Adrenal gland (tissue), 12 donors: ENCODE measurements around the gene GALNT18. TPM values are rescaled to one million over a fixed set of nuclear protein-coding genes. Genes with fewer than 3 reads are reported as not detected.
"Not testable (repeated sequence)": the region's sequence is repeated elsewhere in the genome, so short reads cannot be mapped to it uniquely, and the experiment has no call there.

Source experiments
- DNase-seq, 7 donors: peaks; one replicate each; pipeline ENCODE4 v3.0.0-alpha.2; 2019 to 2020
- H3K27ac ChIP-seq, 5 donors: fragments of 200-600 bp; sonication (generic) in 4 of 5; 1 replicate in 3 of 5; 2 replicates in 2 of 5; pipeline versions ENCODE4 v1.5.1 to v1.8.0; 2016 to 2020; ENCODE audit warnings: mild to moderate bottlenecking in 1 of 5
- H3K27me3 ChIP-seq: fragments of 200-600 bp; 2 replicates; pipeline ENCODE4 v1.8.0; 2021
- H3K36me3 ChIP-seq, 2 donors: fragments of 200-600 bp; replicated peaks in 1 of 2; 1 replicate in 1 of 2; 2 replicates in 1 of 2; pipeline versions ENCODE4 v1.5.1 to v1.8.0; 2018 to 2022
- H3K4me1 ChIP-seq, 2 donors: fragments of 200-600 bp; replicated peaks in 1 of 2; 1 replicate in 1 of 2; 2 replicates in 1 of 2; pipeline versions ENCODE4 v1.5.1 to v1.8.0; 2018 to 2021
- H3K4me3 ChIP-seq, 4 donors: fragments of 200-600 bp; sonication (generic) in 3 of 4; one replicate each; pipeline ENCODE4 v1.5.1; 2016 to 2018
- H3K9me3 ChIP-seq, 3 donors: fragments of 200-600 bp; sonication (generic) in 1 of 3; replicated peaks in 1 of 3; 1 replicate in 2 of 3; 2 replicates in 1 of 3; pipeline versions ENCODE4 v1.5.1 to v1.8.0; 2016 to 2021
- POLR2A ChIP-seq, 2 donors: fragments of 450-650 bp; IDR thresholded peaks; one replicate each; pipeline ENCODE4 v1.6.1; 2017; ENCODE audit warnings: antibody characterized with exemption in 2 of 2, mild to moderate bottlenecking in 2 of 2, moderate library complexity in 1 of 2
- WGBS, 4 donors: extraction: QIAGEN DNeasy Blood & Tissue Kit in 2 of 4; methylation state at CpG; one replicate each; pipeline versions ENCODE4 v1.1.5 to v1.1.7; 2013 to 2017; 5-methylcytosine and 5-hydroxymethylcytosine counted together
- intact Hi-C, 2 donors: fragments of 100-400 bp; cut with DNase I; formaldehyde crosslinking; loops; one replicate each; pipeline versions ENCODE4 v1.14.1 to v1.15.0; 2022 to 2023
- polyA plus RNA-seq, 3 donors: library from polyadenylated mRNA; stranded (reverse); fragments of 200-250 nt in 2 of 3; fragments of 350-450 nt in 1 of 3; fragmentation: Illumina TruSeq in 1 of 3; extraction: RNeasy Lipid Tissue Mini Kit (QIAGEN cat#74804) in 1 of 3; gene quantifications; one replicate each; pipeline ENCODE4 v1.2.3, GENCODE V29; 2013 to 2014
- total RNA-seq, 9 donors: library from RNA; depleted of rRNA in 4 of 9; stranded (reverse); fragments of >200 nt in 4 of 9; fragments of 120-200 nt in 1 of 9; fragmentation: NEBNext Ultra II Directional in 1 of 9; extraction: Animal tissue kit (Norgen Biotek cat#: 25700) in 1 of 9; gene quantifications; one replicate each; pipeline versions ENCODE4 v1.1.0 to v1.2.4, GENCODE V29; 2013 to 2023
- TF ChIP-seq, protein P1 (sequence below), 6 experiments: fragments of 450-650 bp in 4 of 6; fragments of 200-600 bp in 2 of 6; sonication (generic) in 1 of 6; IDR thresholded peaks; 1 replicate in 5 of 6; 2 replicates in 1 of 6; pipeline versions ENCODE4 v1.5.1 to v1.8.0; 2016 to 2021; ENCODE audit warnings: antibody characterized with exemption in 6 of 6, mild to moderate bottlenecking in 2 of 6, moderate library complexity in 1 of 6
- donor health status: healthy with polysubstance abuse.
- donor health status: Bipolar disorder and iron deficiency.
- donor health status: DM: yes; HTN: yes; CAD: no.
- donor health status: DM: no; HTN: no; CAD: no.
- donor health status: DM: no; HTN: no; CAD: no.
- donor health status: DM: yes; HTN: yes; CAD: no.

GALNT18 gene
- total and polyA plus RNA-seq, 12 donors = 1.4 to 15.1 (median 6.4) TPM

DNA sequence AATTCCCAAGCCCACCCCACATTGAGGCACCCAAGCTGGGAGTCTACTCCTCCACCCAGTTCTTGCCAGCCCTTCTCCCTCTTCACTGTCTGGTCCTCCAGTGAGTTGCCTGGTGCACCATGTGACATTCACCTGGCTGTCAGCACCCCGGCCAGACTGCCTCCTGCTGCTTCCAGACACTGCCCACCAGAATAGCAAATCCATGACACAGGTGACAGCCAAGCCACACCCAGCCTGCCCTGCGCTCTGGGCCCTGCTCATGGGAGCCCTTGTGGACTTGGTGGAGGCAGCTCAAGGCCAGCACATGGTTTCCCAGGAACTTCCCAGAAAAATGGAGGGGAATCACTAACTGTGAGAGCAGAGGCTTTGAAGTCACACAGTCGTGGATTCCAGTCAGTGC lies 172.5 kb downstream of the GALNT18 start:
- TF ChIP-seq, protein P1, sequence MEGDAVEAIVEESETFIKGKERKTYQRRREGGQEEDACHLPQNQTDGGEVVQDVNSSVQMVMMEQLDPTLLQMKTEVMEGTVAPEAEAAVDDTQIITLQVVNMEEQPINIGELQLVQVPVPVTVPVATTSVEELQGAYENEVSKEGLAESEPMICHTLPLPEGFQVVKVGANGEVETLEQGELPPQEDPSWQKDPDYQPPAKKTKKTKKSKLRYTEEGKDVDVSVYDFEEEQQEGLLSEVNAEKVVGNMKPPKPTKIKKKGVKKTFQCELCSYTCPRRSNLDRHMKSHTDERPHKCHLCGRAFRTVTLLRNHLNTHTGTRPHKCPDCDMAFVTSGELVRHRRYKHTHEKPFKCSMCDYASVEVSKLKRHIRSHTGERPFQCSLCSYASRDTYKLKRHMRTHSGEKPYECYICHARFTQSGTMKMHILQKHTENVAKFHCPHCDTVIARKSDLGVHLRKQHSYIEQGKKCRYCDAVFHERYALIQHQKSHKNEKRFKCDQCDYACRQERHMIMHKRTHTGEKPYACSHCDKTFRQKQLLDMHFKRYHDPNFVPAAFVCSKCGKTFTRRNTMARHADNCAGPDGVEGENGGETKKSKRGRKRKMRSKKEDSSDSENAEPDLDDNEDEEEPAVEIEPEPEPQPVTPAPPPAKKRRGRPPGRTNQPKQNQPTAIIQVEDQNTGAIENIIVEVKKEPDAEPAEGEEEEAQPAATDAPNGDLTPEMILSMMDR (IDR thresholded peaks at IDR 0.05) = no peak
- no peak for TF ChIP-seq POLR2A (IDR thresholded peaks at IDR 0.05)
- no peak overlapping the region for H3K4me3 ChIP-seq
- WGBS, 4 donors = 87 to 100% (median 89%) methylated on average over 3 of the region's 3 CpGs
- no peaks in the 10 kb centered on the region for H3K9me3 ChIP-seq
- peaks cover 0 to 5% of the 10 kb centered on the region in 2 donors for H3K4me1 ChIP-seq
- no peaks in the 10 kb centered on the region for H3K36me3 ChIP-seq
- no peak overlapping the region for H3K27ac ChIP-seq
- DNase-seq = no peak
- no peaks in the 10 kb centered on the region for H3K27me3 ChIP-seq
- intact Hi-C loops = no loop called here

DNA sequence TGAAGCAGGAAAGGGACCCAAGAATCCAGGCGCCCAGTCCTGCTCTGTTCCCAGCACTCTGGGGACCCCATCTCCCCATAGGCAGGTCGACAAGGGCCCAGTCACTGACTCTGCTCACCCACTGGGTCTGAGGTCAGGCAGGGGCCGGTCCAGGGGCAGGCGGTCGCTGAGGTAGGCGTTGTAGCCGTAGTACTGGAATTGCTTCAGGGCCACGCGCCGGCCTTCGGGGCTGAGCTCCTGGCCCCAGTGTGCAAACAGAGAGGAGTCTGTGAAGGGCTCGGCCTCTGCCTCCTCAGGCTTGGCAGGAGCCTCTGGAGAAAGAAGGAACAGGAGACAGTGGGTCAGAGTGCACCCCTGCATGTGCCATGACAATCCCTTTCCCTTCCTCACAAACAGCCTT lies 173.2 kb downstream of the GALNT18 start:
- WGBS, 4 donors = 90 to 96% (median 92%) methylated on average over 4 to 12 of the region's 12 CpGs
- no peak overlapping the region for H3K27ac ChIP-seq
- H3K36me3 ChIP-seq = no peaks in the 10 kb centered on the region
- no peaks in the 10 kb centered on the region for H3K9me3 ChIP-seq
- no peak for DNase-seq
- H3K4me3 ChIP-seq = no peak overlapping the region
- TF ChIP-seq, protein P1 (IDR thresholded peaks at IDR 0.05) = no peak
- TF ChIP-seq POLR2A (IDR thresholded peaks at IDR 0.05) = no peak
- no peaks in the 10 kb centered on the region for H3K27me3 ChIP-seq
- intact Hi-C loops = no loop called here
- peaks cover 0 to 5% of the 10 kb centered on the region in 2 donors for H3K4me1 ChIP-seq

DNA sequence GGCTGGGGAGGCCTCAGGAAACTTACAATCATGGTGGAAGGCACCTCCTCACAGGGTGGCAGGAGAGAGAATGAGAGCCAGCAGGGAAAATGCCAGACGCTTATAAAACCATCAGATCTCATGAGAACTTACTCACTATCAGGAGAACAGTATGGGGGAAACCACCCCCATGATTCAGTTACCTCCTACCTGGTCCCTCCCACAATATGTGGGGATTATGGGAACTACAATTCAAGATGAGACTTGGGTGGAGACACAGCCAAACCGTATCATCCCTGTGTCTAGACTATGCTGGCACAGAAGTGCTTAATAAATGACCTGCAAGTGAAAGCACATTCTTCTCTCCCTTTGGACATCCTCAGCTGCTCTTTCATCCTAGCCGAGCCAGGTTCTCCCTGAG lies 174.2 kb downstream of the GALNT18 start:
- H3K4me1 ChIP-seq, H3K27me3 ChIP-seq, intact Hi-C loops, H3K27ac ChIP-seq, H3K9me3 ChIP-seq, DNase-seq, H3K4me3 ChIP-seq, H3K36me3 ChIP-seq: not testable (repeated sequence)
- WGBS, 4 donors = 84 to 91% (median 86%) methylated on average over 3 of the region's 3 CpGs

DNA sequence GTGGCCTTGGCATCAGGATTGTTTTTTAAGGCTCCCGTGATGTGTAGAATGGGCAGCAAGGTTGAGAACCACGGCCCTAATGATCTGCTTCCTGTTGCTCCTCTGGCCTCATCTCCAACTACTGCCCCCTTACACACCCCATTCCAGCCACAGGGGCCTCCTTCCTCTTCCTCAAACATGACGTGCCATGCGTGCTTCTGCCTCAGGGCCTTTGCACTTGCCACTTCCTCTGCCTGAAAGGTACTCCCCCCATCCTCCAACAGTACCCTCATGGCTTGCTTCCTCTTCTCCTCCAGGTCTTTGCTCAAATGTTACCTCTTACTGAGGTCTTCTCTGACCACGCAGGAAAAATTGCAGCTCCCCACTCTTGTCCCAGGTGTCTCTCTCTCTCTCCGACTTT lies 174.8 kb downstream of the GALNT18 start:
- no peak overlapping the region for H3K27ac ChIP-seq
- DNase-seq = no peak
- intact Hi-C loops = no loop called here
- H3K36me3 ChIP-seq = no peaks in the 10 kb centered on the region
- no peak for TF ChIP-seq POLR2A (IDR thresholded peaks at IDR 0.05)
- TF ChIP-seq, protein P1 (IDR thresholded peaks at IDR 0.05) = no peak
- H3K4me3 ChIP-seq = no peak overlapping the region
- H3K4me1 ChIP-seq = peaks cover 0 to 5% of the 10 kb centered on the region in 2 donors
- WGBS, 4 donors = 77 to 87% (median 84%) methylated on average over 6 of the region's 6 CpGs
- no peaks in the 10 kb centered on the region for H3K9me3 ChIP-seq
- H3K27me3 ChIP-seq = no peaks in the 10 kb centered on the region

DNA sequence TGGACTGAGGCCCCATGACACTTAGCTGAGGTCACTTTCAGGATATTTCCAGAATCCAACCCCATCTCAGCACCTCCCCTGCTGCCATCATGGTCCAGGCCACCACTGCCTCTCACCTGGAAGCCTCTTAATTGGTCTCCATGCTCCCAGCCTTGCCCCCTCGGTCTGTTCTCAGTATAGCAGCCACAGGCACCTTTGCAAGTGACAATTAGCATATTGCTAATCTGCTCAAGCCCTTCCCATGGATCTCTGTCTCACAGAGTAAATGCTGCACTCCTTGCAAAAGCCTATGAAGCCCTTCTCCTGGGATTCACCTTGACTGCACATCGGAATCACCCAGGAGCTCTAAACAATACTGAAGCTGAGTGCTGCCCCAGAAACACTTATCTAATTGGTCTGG lies 175.2 kb downstream of the GALNT18 start:
- Histone ChIP-seq H3K27me3 (no peaks in the 10 kb centered on the region), H3K36me3 (no peaks in the 10 kb centered on the region), H3K4me3 (no peak overlapping the region), H3K27ac (no peak overlapping the region), H3K4me1 (peaks cover 0 to 5% of the 10 kb centered on the region in 2 donors), H3K9me3 (no peaks in the 10 kb centered on the region)
- DNase-seq = no peak
- TF ChIP-seq, protein P1 (IDR thresholded peaks at IDR 0.05) = no peak
- TF ChIP-seq POLR2A (IDR thresholded peaks at IDR 0.05) = no peak
- intact Hi-C loops = no loop called here
- whole genome bisulfite sequencing, 4 donors = 49 to 84% (median 77%) methylated on average over 1 to 2 of the region's 2 CpGs
